ENCODE results near the gene APMAP.
A peak's percentile ranks its signal among the peaks of the same experiment; 100 is the strongest.

The APMAP gene

DNA sequence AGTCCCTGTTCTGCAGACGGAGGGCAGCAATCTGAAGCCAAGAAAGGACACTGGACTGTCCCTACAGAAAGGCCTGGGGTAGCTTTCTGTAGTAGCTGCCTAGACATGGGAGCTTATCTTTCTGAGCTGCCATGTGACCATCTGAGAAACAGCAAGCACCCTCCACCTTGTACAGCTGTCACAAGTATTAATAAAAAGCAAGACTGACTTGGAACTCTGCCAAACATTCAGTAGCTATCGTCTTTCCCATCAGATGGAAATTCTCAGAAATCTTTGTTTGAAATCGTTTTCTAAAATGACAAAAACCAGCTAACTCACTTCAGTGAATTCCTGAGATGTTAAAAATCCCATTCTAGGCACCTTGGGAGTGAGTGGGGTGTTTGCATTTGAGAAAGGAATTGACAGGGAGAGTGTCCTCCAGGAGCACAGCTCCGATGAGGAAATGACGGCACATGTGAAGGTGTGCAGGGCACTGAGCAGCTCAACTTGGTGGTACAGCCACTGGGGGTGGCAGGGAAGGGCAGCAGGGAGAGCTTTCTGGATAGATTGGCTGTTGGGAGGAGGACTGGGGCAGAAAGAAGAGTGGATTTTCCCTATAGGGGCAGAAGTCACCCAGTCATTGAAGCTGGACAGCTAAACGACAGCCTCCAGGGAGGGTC, 40.8 kb upstream of the APMAP start:
- TF ChIP-seq NFIC (IDR thresholded peaks at IDR 0.05) = no peak; the same call in 1 of the 2 replicates
- no peak for TF ChIP-seq EGR1 (IDR thresholded peaks at IDR 0.05)
- TF ChIP-seq RAD21 (IDR thresholded peaks at IDR 0.05; ENCODE audit: low read depth) = no peak
- TF ChIP-seq TCF12 (IDR thresholded peaks at IDR 0.05; ENCODE audit: low read depth) = no peak

DNA sequence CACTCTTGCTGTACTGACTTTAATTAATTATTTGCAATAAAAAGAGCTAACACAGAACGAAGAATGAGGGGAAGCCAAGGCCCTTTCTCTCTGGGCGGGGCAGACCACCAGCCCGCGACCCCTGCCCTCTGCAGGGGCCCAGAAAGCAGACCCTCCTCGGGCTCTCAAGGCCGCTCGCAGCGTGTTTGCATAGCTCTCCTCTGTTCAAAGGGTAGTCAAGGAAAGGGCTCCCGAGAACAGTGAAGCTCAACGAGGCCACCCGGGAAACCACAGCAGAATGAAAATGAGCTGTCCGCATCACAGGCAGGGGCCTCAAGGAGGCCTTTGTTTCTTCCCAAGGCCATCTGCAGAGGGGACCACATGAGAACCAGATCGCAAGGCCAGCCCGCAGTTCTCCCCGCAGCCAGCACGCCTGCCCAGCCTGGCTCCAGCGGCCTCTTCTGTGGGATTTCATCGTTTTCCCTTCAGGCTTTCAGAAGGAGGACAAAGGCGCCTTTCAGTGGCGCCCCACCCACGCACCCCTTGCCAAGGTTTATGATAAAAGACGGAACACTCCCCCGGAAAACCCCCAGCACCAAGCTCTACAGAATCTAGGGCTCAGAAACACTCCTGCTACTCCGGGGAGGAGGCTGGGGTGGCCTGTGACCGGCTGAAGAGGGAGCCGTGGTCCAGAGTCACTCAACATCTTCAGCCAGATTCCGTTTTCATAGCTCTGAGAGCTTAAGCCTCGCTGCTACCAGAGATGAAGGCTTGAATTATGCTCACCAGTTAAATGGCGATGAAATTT, 40.1 kb upstream of the APMAP start:
- TF ChIP-seq EGR1 (IDR thresholded peaks at IDR 0.05) (no peak), FOXM1 (IDR thresholded peaks at IDR 0.05; ENCODE audit: borderline replicate concordance, low read depth) (no peak)

DNA sequence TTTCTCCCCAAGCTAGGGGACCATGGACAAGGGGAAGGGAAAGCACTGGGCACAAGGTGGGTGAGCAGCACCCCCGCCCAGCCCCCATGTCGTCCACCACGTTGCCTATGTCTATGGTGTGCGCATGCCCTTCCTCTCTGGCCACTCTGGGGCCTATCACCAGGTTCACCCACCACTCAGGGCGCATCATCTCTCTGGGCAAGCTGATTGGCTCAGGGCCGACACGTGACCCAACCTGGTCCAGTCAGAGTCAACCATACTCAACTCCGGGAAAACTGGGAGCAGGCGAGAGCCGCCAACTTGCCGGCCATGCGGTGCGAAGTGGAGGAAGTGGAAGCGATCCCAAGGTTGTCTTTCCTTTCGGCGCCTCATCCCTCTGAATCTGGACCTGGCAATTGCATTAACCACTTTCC, 39.5 kb upstream of the APMAP start:
- no peak for TF ChIP-seq ZBTB7A (IDR thresholded peaks at IDR 0.05; ENCODE audit: low read depth)
- TF ChIP-seq, protein P1, sequence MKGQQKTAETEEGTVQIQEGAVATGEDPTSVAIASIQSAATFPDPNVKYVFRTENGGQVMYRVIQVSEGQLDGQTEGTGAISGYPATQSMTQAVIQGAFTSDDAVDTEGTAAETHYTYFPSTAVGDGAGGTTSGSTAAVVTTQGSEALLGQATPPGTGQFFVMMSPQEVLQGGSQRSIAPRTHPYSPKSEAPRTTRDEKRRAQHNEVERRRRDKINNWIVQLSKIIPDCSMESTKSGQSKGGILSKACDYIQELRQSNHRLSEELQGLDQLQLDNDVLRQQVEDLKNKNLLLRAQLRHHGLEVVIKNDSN (IDR thresholded peaks at IDR 0.05) = peak; percentile 59; the same call in 1 of the 2 replicates

DNA sequence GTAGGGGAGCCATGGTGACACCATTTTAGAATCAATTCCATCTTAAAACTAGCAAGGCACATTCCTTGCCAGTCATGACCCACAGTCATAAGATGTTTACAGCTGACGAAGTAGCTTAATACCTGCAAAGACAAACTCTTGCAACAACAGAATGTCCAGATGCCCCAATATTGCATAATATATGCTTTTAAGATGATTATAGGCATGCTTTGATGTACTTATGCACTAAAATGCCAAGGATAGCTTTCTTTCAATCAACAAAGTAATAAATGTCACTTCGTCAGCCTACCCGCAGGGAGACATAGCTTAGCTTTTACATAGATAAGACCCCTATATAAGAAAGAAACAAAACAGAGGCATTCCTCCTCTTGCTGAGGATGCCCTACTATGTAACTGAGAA, 38.7 kb upstream of the APMAP start:
- TF ChIP-seq CREB1 (IDR thresholded peaks at IDR 0.05; ENCODE audit: low read depth) (no peak), CEBPB (IDR thresholded peaks at IDR 0.05) (no peak), TCF12 (IDR thresholded peaks at IDR 0.05; ENCODE audit: low read depth) (no peak), ZBTB7A (IDR thresholded peaks at IDR 0.05; ENCODE audit: low read depth) (no peak), TAF1 (IDR thresholded peaks at IDR 0.05; ENCODE audit: low read depth) (no peak), YY1 (IDR thresholded peaks at IDR 0.05; ENCODE audit: low read depth) (no peak), FOXM1 (IDR thresholded peaks at IDR 0.05; ENCODE audit: borderline replicate concordance, low read depth) (no peak)
- TF ChIP-seq, protein P2, sequence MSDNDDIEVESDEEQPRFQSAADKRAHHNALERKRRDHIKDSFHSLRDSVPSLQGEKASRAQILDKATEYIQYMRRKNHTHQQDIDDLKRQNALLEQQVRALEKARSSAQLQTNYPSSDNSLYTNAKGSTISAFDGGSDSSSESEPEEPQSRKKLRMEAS (IDR thresholded peaks at IDR 0.05) = no peak
- TF ChIP-seq, protein P3, sequence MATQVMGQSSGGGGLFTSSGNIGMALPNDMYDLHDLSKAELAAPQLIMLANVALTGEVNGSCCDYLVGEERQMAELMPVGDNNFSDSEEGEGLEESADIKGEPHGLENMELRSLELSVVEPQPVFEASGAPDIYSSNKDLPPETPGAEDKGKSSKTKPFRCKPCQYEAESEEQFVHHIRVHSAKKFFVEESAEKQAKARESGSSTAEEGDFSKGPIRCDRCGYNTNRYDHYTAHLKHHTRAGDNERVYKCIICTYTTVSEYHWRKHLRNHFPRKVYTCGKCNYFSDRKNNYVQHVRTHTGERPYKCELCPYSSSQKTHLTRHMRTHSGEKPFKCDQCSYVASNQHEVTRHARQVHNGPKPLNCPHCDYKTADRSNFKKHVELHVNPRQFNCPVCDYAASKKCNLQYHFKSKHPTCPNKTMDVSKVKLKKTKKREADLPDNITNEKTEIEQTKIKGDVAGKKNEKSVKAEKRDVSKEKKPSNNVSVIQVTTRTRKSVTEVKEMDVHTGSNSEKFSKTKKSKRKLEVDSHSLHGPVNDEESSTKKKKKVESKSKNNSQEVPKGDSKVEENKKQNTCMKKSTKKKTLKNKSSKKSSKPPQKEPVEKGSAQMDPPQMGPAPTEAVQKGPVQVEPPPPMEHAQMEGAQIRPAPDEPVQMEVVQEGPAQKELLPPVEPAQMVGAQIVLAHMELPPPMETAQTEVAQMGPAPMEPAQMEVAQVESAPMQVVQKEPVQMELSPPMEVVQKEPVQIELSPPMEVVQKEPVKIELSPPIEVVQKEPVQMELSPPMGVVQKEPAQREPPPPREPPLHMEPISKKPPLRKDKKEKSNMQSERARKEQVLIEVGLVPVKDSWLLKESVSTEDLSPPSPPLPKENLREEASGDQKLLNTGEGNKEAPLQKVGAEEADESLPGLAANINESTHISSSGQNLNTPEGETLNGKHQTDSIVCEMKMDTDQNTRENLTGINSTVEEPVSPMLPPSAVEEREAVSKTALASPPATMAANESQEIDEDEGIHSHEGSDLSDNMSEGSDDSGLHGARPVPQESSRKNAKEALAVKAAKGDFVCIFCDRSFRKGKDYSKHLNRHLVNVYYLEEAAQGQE (IDR thresholded peaks at IDR 0.05; ENCODE audit: low read depth) = no peak

DNA sequence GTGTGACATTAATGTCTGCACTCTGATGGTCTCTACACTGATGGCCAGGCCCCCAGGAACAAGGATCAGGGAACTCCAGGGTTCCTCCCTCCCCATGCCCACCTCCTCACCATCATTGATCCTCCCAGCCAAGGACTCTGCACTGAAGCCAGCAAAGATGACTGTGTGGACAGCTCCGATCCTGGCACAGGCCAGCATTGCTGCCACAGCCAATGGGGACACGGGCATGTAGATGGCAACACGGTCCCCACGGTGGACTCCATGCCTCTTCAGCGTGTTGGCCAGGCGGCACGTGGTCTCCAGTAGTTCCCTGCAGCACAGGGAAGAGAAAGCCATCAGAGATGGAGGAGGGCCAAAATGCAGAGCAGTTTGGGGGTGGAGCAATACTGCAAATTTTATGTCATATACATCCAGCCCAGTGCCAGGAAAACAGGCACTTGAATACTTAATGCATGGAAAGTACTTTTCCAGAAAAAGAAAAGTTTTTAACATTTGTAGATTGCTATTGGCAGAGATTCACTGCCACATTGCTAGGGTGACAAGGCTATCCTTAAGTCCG, 38.2 kb upstream of the APMAP start:
- no peak for TF ChIP-seq CREB1 (IDR thresholded peaks at IDR 0.05; ENCODE audit: low read depth)
- TF ChIP-seq, protein P3 (IDR thresholded peaks at IDR 0.05; ENCODE audit: low read depth) = peak; percentile 40; the same call in 1 of the 2 replicates

DNA sequence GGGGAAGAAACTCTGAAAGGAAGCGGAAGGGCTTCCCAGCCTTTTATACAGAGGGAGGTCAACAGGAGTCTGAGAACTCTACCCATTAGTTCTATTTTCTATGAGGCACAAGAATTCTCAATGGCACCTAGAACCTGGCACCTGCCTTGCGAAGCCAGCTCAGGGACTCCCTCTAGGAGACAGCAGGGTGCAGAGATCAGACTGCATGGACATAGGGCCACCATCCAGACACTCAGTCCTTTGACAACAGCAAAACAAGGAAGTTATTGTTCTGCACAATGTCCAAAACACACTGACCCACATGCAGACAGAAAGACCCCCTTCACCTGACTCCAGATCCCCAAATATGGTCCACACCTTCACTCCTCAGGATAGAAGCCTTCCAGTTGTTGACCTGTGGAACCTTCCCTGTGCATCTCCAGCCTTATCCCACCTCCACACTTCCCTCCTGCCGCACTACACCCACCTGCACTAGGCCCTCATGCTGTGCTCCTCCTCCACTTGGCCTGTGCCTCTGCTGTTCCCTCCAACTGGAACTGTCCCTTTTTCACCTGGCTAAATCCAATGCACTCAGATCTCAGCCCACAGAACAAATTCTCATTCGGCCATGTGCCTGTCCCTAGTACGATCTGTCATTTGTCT, 37.6 kb upstream of the APMAP start:
- no peak for TF ChIP-seq TCF12 (IDR thresholded peaks at IDR 0.05; ENCODE audit: low read depth)
- TF ChIP-seq, protein P3 (IDR thresholded peaks at IDR 0.05; ENCODE audit: low read depth) = no peak
- TF ChIP-seq CEBPB (IDR thresholded peaks at IDR 0.05) = no peak
- TF ChIP-seq RAD21 (IDR thresholded peaks at IDR 0.05; ENCODE audit: low read depth) = no peak
- TF ChIP-seq, protein P1 (IDR thresholded peaks at IDR 0.05) = no peak
- no peak for TF ChIP-seq TAF1 (IDR thresholded peaks at IDR 0.05; ENCODE audit: low read depth)
- TF ChIP-seq FOXM1 (IDR thresholded peaks at IDR 0.05; ENCODE audit: borderline replicate concordance, low read depth) = no peak
- no peak for TF ChIP-seq CREB1 (IDR thresholded peaks at IDR 0.05; ENCODE audit: low read depth)
- no peak for TF ChIP-seq YY1 (IDR thresholded peaks at IDR 0.05; ENCODE audit: low read depth)
- TF ChIP-seq, protein P2 (IDR thresholded peaks at IDR 0.05) = no peak
- TF ChIP-seq EP300 (IDR thresholded peaks at IDR 0.05; ENCODE audit: borderline replicate concordance) = no peak
- TF ChIP-seq TEAD4 (IDR thresholded peaks at IDR 0.05) = no peak
- no peak for TF ChIP-seq EGR1 (IDR thresholded peaks at IDR 0.05)
- TF ChIP-seq NFIC (IDR thresholded peaks at IDR 0.05) = no peak
- TF ChIP-seq ZBTB7A (IDR thresholded peaks at IDR 0.05; ENCODE audit: low read depth) = no peak

Measured in Ishikawa (cell line).